ENCODE measurements around the gene KCNT2. TPM values are rescaled to one million over a fixed set of nuclear protein-coding genes. Genes with fewer than 3 reads are reported as not detected.

Gene KCNT2
- total RNA-seq, 2 experiments from 2014 or later, result not detected

Small RNA genes lying within 50 kb of the gene (microRNA-seq; reads per million reads assigned to microRNA genes)
- not detected for gene MIR4735

Other genes starting within 250 kb of the KCNT2 start
- 1 to 10 TPM; 2.9 to 3.9 TPM for gene CFH, start 43.6 kb upstream of the KCNT2 start, total RNA-seq
- gene CFHR3, start 166.4 kb upstream of the KCNT2 start, total RNA-seq, result not detected
- gene CFHR1, start 211.3 kb upstream of the KCNT2 start, total RNA-seq, result not detected